Fibroblast of lung (primary cell): ENCODE results near the gene KCNJ6.

Source experiments
- EZH2 ChIP-seq: IDR thresholded peaks from 2 replicates; pipeline ENCODE4 v1.5.1; 2012; ENCODE audit warnings: low read length, control low read depth, mild to moderate bottlenecking; ENCODE audit errors: missing control alignments
- TF ChIP-seq, protein P1 (sequence below), 2 donors: IDR thresholded peaks in 1 of 2; conservative IDR thresholded peaks in 1 of 2; 1 replicate in 1 of 2; 2 replicates in 1 of 2; pipeline ENCODE4 v1.5.1; 2011 to 2012; ENCODE audit warnings: low read length in 2 of 2, control low read depth in 1 of 2, inconsistent platforms in 1 of 2, low read depth in 1 of 2, mild to moderate bottlenecking in 1 of 2

DNA sequence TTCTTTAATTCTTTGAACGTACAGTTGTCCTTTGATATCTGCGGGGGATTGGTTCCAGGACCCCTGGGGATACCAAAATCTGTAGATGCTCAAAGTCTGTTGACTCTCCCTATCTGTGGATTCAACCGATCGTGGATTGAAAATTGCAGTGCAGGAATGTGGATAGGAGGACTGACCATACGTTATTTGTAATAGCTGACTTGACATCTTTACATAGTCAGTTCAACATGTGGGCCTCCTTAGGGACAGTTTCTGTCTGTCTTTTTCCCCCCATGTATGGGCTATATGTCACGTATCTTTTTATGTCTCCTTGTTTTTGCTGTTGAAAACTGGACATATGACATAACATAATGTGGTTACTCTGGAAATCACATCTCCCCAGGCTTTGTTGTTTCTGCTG lies 344.8 kb downstream of the KCNJ6 start:
- TF ChIP-seq, protein P1, sequence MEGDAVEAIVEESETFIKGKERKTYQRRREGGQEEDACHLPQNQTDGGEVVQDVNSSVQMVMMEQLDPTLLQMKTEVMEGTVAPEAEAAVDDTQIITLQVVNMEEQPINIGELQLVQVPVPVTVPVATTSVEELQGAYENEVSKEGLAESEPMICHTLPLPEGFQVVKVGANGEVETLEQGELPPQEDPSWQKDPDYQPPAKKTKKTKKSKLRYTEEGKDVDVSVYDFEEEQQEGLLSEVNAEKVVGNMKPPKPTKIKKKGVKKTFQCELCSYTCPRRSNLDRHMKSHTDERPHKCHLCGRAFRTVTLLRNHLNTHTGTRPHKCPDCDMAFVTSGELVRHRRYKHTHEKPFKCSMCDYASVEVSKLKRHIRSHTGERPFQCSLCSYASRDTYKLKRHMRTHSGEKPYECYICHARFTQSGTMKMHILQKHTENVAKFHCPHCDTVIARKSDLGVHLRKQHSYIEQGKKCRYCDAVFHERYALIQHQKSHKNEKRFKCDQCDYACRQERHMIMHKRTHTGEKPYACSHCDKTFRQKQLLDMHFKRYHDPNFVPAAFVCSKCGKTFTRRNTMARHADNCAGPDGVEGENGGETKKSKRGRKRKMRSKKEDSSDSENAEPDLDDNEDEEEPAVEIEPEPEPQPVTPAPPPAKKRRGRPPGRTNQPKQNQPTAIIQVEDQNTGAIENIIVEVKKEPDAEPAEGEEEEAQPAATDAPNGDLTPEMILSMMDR (conservative IDR thresholded peaks at IDR 0.05 in 1 of 2, IDR thresholded peaks at IDR 0.05 in 1 of 2; ENCODE audit: low read depth in 1 of 2, low read length in 2 of 2): no peak
- no peak for TF ChIP-seq EZH2
